CD4-positive, alpha-beta T cell treated with Interleukin-12 subunit alpha and Interleukin-12 subunit beta, for 1 hour (primary cell): Measurements from ENCODE around the gene SIGLEC9.

Source experiments
- DNase-seq: peaks from one replicate; pipeline ENCODE4 v3.0.0-alpha.2; 2020

SIGLEC9 gene

GRCh38 chr19:51147663-51148062 is 23.0 kb downstream of the SIGLEC9 start:
- no peak for DNase-seq

DNA sequence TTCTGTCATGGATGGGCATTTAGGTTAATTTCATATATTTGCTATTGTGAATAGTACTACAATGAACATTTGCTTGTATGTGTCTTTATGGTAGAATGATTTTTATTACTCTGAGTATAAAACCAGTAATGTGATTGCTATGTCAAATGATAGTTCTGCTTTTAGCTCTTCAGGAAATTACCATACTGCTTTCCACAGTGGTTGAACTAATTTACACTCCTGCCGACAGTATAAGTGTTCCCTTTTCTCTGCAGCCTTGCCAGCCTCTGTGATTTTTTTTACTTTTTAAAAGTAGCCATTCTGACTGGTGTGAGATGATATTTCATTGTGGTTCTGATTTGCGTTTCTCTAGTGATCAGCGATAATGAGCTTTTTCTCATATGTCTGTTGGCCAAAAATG is 23.9 kb downstream of the SIGLEC9 start:
- no peak for DNase-seq

GRCh38 chr19:51150627-51151026 is 25.9 kb downstream of the SIGLEC9 start:
- DNase-seq = no peak

- DNase-seq = no peak
Observed at GRCh38 chr19:51156710-51157109, 32.0 kb downstream of the SIGLEC9 start.

DNA sequence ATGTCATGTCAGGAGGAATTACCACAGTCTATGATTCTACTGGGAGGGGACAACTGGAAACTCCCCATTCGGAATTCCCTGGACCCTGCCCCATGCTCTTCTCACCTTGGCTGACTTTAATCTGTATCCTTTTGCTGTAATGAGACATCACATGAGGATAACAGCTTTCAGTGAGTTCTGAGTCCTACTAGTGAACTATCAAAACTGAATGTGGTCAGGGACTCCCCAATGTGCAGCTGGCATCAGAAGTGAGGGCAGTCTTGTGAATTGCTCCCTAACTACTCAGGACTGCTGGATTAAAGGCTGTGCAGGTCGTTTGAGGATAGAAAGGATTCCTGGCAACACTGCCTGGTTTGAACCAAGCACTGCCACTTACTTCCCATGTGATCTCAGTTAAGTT is 32.6 kb downstream of the SIGLEC9 start:
- no peak for DNase-seq

GRCh38 chr19:51158474-51159129 is 33.9 kb downstream of the SIGLEC9 start:
- DNase-seq = peak; percentile 72

DNA sequence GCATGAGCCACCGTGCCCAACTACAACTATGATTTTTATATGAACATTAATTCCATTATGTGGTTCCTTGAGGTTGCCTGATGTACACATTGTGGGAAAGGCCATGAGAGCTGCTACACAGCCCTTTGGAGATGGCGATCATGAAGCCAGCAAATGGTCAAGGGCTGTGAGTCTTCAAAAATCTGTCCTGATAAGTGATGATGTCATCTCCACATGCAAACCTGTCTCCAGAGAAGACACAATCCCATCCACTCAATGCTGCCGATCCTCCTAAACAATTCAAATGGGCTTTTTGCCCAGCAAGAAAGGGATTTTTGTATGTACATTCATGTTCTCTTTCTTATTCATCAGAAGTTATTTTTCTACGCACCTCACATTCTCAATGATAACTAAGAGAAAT is 35.0 kb downstream of the SIGLEC9 start:
- DNase-seq = no peak

GRCh38 chr19:51161266-51161665 is 36.6 kb downstream of the SIGLEC9 start:
- DNase-seq = no peak

DNA sequence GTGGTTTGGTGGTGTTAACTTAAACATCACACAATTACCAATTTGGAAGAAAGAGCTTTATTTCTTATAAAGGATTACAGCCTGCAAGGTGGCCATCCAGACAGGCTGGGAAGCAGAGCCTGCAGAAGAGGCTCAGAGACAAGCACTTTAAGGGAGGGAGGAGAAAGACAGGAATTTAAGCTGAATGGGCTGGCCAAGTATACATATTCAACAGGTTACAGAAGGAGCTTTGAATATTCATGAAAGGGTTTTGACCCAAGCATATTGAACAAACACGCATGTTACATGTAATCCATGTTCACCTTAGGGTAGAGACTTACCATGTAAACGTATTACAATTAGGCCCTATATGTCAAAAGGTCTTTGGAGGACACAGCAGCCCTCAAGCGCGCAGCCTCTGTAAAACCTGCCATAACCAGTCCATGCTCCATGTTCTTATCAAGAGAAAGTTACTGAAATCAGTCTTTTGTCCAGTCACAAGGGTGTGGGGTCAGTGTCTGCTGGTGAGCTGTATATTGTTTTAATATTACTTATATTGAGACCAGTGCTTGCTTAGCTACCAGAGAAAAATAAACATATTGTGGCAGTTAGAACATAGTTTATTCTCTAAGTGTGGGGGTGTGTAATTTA is 37.3 kb downstream of the SIGLEC9 start:
- no peak for DNase-seq

DNA sequence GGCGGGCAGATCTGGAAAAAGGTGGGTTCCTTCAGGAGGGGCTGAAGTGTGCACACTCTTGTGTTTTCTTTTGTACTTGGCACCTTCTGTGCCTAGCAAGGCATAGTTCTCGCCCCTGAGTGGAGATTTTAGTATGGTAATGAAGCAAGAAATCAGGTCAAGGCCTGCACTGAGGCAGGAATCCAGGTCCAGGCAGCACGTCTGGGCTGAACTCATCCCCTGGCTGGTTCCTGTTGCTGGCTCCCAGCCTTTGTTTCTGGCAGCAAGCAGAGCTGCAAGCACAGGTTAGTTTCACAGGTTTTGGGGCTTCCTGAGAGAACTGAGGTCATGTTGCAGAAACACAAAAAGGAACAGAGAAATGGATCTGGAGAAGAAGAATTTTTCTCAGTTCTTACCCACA is 38.6 kb downstream of the SIGLEC9 start:
- DNase-seq = no peak

DNA sequence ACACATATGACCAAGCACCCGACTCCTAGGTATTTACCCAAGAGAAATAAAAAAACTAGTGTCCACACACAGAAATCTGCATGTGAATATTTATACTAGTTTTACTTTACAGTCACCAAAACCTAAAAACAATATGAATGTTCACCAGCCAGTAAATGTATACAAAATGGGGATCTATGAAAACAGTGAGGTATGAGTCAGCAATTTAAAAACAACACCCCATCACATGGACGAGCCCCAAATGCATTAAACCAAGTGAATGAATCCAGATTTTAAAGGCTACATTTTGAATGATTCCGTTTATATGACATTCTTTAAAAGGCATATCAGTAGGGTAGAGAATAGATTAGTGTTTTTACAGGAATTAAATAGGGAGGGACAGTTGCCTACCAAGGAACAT is 39.5 kb downstream of the SIGLEC9 start:
- DNase-seq = no peak

GRCh38 chr19:51166846-51167490 is 42.3 kb downstream of the SIGLEC9 start:
- DNase-seq = peak; percentile 48

DNA sequence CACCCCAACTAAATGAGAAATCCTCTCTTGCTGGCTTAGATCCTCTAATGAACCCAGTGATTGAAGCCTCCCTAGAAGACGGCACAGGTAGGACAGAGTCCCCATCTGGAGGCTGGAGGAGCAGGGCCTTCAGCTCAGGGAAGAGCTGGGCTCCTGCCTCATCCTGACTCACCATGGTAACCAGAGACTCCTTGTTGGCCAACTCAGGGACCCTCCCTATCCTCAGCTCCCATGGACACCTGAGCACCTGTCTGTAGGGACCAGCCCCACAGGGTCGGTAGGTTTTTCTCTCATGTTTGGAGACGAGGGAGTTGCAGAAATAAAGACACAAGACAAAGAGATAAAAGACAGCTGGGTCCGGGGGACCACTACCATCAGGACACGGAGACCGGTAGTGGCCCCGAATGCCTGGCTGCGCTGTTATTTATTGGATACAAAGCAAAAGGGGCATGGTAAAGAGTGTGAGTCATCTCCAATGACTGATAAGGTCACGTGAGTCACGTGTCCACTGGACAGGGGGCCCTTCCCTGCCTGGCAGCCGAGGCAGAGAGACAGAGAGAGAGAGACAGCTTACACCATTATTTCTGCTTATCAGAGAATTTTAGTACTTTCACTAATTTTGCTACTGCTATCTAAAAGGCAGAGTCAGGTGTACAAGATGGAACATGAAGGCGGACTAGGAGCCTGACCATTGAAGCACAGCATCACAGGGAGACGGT is 44.0 kb downstream of the SIGLEC9 start:
- DNase-seq = peak; percentile 10

DNA sequence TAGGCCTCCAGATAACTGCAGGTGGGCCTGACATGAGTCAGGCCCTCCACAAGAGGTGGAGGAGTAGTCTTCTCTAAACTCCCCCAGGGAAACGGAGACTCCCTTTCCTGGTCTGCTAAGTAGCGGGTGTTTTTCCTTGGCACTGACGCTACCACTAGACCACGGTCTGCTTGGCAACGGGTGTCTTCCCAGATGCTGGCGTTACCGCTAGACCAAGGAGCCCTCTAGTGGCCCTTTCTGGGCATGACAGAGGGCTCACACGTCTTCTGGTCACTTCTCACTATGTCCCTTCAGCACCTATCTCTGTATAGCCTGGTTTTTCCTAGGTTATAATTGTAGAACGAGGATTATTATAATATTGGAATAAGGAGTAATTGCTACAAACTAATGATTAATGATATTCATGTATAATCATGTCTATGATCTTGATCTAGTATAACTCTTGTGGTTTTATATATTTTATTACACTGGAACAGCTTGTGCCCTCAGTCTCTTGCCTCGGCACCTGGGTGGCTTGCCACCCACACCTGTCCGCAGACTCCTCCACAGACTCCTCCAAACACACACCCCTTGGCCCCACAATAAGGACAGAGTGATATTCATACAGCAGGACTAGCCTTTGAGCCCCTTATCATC is 44.7 kb downstream of the SIGLEC9 start:
- peak; percentile 73 for DNase-seq

DNA sequence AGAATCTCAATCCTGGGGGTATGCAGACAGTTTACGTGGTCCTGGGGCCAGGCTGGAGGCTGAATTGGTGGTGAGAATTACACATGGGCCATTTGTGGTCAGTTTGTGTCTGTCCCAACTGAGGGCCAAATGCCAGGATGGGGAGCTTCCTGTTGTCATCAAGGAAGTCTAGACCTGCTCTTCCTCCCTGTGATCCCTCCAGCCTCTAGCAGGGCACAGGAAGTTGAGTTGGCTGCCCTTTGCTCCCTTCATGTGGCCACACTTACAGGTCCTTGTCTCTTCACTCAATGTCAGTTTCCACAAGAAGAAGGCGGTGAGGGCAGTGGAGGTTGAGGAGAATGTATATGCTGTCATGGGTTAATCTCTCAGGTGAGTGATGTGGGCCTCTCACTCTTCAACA is 47.5 kb downstream of the SIGLEC9 start:
- DNase-seq = no peak

DNA sequence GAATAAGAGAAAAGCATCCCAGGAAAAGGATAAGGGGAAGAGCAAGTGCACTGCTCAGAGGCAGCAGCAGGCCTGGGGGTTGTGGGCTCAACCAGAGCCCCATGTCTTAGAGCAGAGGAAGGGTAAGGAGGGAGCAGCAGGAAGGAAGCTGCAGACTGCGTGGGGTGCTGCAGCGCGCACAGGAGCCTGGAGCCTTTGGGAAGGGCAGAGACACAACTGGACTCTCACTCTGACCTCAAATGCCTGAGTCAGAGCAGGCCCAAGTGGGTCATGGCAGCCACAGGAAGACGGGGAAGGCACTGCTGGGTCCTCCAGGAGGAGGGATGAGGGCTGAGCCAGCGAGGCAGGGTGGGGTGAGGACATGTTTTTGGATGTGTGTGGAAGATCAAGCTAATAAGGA is 49.0 kb downstream of the SIGLEC9 start:
- DNase-seq = no peak

DNA sequence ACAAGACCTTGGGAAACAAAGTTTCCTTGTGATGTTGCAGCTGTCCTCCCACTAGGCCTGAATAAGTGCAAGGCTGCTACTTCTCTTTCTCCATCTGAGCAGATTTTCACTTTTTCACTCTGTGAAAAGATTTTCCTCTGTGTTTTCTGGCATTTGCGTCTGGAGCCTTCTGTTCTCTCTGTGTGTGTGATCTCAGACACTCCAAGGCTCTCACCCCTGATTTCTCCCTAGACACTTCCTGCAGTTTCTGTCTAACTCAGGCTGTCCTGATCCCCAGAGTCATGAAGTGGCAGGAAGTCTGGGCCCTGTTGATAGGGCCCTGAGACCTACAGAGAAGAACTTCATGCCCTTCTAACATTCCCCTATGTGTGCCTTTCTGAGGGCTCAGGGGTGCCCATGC is 54.5 kb downstream of the SIGLEC9 start:
- no peak for DNase-seq
